OCI-LY7 (cell line): ENCODE data around the gene SPECC1. TPM values are rescaled to one million over a fixed set of nuclear protein-coding genes. Genes with fewer than 3 reads are reported as not detected.

ENCODE experiments used
- BruUV-seq: library from RNA; stranded (reverse); fragments of 400-500 nt; replicated peaks from 2 replicates; lab custom pipeline; 2021; lab: Mats Ljungman, UMichigan
- CTCF ChIA-PET: fragments of 300-600 bp; sonication (Branson Sonifier 250); formaldehyde crosslinking; loops from one replicate; lab custom pipeline; 2022; ENCODE audit warnings: antibody characterized with exemption; ENCODE audit not compliant: unreplicated experiment; lab: Charles Lee
- POLR2A ChIA-PET: fragments of 300-600 bp; sonication (Branson Sonifier 250); formaldehyde crosslinking; loops from one replicate; lab custom pipeline; 2022; ENCODE audit warnings: antibody characterized with exemption; lab: Charles Lee
- DNase-seq: peaks from one replicate; pipeline ENCODE4 v3.0.0-alpha.2; 2015; ENCODE audit warnings: low spot score
- H2AFZ ChIP-seq: fragments of 200-600 bp; sonication (generic), shearing (Covaris generic); 2 replicates; pipeline ENCODE4 v1.6.1; 2014; ENCODE audit warnings: mild to moderate bottlenecking, antibody characterized with exemption, low read length, moderate library complexity
- H3K27ac ChIP-seq: fragments of 200-600 bp; sonication (generic); 2 replicates; pipeline ENCODE4 v1.5.1; 2014; ENCODE audit warnings: mixed run types, low read depth, mild to moderate bottlenecking, moderate library complexity, low read length, inconsistent platforms; ENCODE audit not compliant: poor library complexity, severe bottlenecking
- H3K36me3 ChIP-seq: fragments of 200-600 bp; sonication (generic); 2 replicates; pipeline ENCODE4 v1.6.1; 2014; ENCODE audit warnings: mild to moderate bottlenecking, antibody characterized with exemption, low read length, moderate library complexity, mixed read lengths; ENCODE audit not compliant: insufficient read depth
- H3K4me1 ChIP-seq: fragments of 200-600 bp; sonication (generic); 2 replicates; pipeline ENCODE4 v1.5.1; 2014; ENCODE audit warnings: mild to moderate bottlenecking, low read length; ENCODE audit not compliant: insufficient read depth, poor library complexity, severe bottlenecking
- H3K4me2 ChIP-seq: fragments of 200-600 bp; sonication (generic); 2 replicates; pipeline ENCODE4 v1.6.1; 2014; ENCODE audit warnings: mild to moderate bottlenecking, low read length
- H3K4me3 ChIP-seq: fragments of 200-600 bp; sonication (generic); 2 replicates; pipeline ENCODE4 v1.5.1; 2014; ENCODE audit warnings: mild to moderate bottlenecking, low read depth, low read length; ENCODE audit not compliant: poor library complexity, severe bottlenecking
- H3K79me2 ChIP-seq: fragments of 200-600 bp; sonication (generic); 2 replicates; pipeline ENCODE4 v1.6.1; 2016; ENCODE audit warnings: low read depth, mild to moderate bottlenecking, low read length, moderate library complexity, mixed read lengths; ENCODE audit not compliant: insufficient read depth
- H3K9me2 ChIP-seq: fragments of 200-600 bp; sonication (generic); 2 replicates; pipeline ENCODE4 v1.6.1; 2016; ENCODE audit warnings: mild to moderate bottlenecking, low read length, mixed read lengths; ENCODE audit not compliant: insufficient read depth
- H3K9me3 ChIP-seq: fragments of 200-600 bp; sonication (generic); 2 replicates; pipeline ENCODE4 v1.6.1; 2014; ENCODE audit warnings: mild to moderate bottlenecking, mixed run types, low read length, mixed read lengths
- H4K20me1 ChIP-seq: fragments of 200-600 bp; sonication (generic); 2 replicates; pipeline ENCODE4 v1.6.1; 2014; ENCODE audit warnings: mild to moderate bottlenecking, antibody characterized with exemption, low read length, moderate library complexity, mixed read lengths; ENCODE audit not compliant: insufficient read depth
- CTCF ChIP-seq: fragments of 200-600 bp; sonication (generic); conservative IDR thresholded peaks from 2 replicates; pipeline ENCODE4 v1.5.1; 2014; ENCODE audit warnings: mild to moderate bottlenecking, antibody characterized with exemption, low read length, moderate library complexity, mixed read lengths
- EZH2phosphoT487 ChIP-seq: fragments of 200-600 bp; sonication (generic); IDR thresholded peaks from 2 replicates; pipeline ENCODE4 v1.6.1; 2018; ENCODE audit warnings: low read depth, borderline replicate concordance, mild to moderate bottlenecking, mixed run types, antibody characterized with exemption, low read length, moderate library complexity, mixed read lengths
- intact Hi-C: fragments of 100-400 bp; cut with micrococcal nuclease; formaldehyde crosslinking; loops from one replicate; pipeline ENCODE4 v1.10.0; 2022; ENCODE audit not compliant: unreplicated experiment
- total RNA-seq, 2 experiments: library from RNA; depleted of rRNA in 1 of 2; stranded (reverse); fragments of >200 nt in 1 of 2; shearing (Covaris generic) in 1 of 2; gene quantifications; 2 replicates each; pipeline ENCODE4 v1.2.3, GENCODE V29; 2014 to 2022

Gene SPECC1
- total RNA-seq, 2 experiments from 2014 or later: 0.47 to 2.8 TPM

DNA sequence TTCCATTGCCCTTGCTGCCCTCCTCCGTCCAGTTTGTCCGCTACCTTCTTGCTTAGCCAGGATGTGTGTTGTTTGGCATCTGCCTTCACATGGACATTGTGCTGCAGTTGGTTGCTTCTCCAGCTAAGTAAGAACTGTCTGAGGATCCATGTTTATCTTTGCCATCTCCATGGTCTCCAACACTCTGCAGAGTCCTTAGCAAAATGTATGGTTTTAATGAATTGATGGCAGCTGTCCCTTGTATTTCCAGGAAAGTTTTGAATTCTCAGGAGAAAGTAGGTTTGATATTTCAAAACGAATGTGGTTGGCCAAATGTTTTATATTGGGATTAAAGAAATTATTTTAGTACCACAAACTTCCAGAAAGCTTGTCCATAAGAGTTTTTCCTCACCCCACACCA is 160.9 kb downstream of the SPECC1 start:
- DNase-seq: no peak
- no peak overlapping the region for H2AFZ ChIP-seq
- no peak overlapping the region for H3K27ac ChIP-seq
- H3K36me3 ChIP-seq: no peaks in the 10 kb centered on the region
- no peaks in the 10 kb centered on the region for H4K20me1 ChIP-seq
- CTCF ChIA-PET: no interaction called here
- no peak overlapping the region for H3K4me2 ChIP-seq
- no peak overlapping the region for H3K4me3 ChIP-seq
- no peaks in the 10 kb centered on the region for H3K79me2 ChIP-seq
- H3K4me1 ChIP-seq: no peaks in the 10 kb centered on the region
- intact Hi-C loops: no loop called here
- H3K9me3 ChIP-seq: no peaks in the 10 kb centered on the region
- H3K9me2 ChIP-seq: no peaks in the 10 kb centered on the region
- BruUV-seq: no TSS peak
- POLR2A ChIA-PET: no interaction called here
- TF ChIP-seq EZH2phosphoT487 (no peak), CTCF (no peak)

GRCh38 chr17:20171741-20172365 is 162.7 kb downstream of the SPECC1 start:
- no TSS peak for BruUV-seq
- Histone ChIP-seq H3K36me3 (no peaks in the 10 kb centered on the region), H4K20me1 (no peaks in the 10 kb centered on the region), H3K27ac (no peak overlapping the region), H3K4me3 (no peak overlapping the region), H3K9me2 (no peaks in the 10 kb centered on the region), H3K79me2 (no peaks in the 10 kb centered on the region), H3K9me3 (no peaks in the 10 kb centered on the region), H3K4me1 (no peaks in the 10 kb centered on the region), H2AFZ (no peak overlapping the region), H3K4me2 (no peak overlapping the region)
- no peak for DNase-seq
- ChIA-PET POLR2A (no interaction called here), CTCF (no interaction called here)
- TF ChIP-seq EZH2phosphoT487: no peak
- intact Hi-C loops: no loop called here

GRCh38 chr17:20172376-20172775 is 163.2 kb downstream of the SPECC1 start:
- DNase-seq: no peak
- no peaks in the 10 kb centered on the region for H3K9me2 ChIP-seq
- no peak overlapping the region for H2AFZ ChIP-seq
- no peak overlapping the region for H3K27ac ChIP-seq
- H3K79me2 ChIP-seq: no peaks in the 10 kb centered on the region
- no TSS peak for BruUV-seq
- no peak for TF ChIP-seq EZH2phosphoT487
- TF ChIP-seq CTCF: no peak
- no peaks in the 10 kb centered on the region for H3K4me1 ChIP-seq
- H4K20me1 ChIP-seq: no peaks in the 10 kb centered on the region
- CTCF ChIA-PET: no interaction called here
- no peaks in the 10 kb centered on the region for H3K9me3 ChIP-seq
- H3K36me3 ChIP-seq: no peaks in the 10 kb centered on the region
- intact Hi-C loops: no loop called here
- POLR2A ChIA-PET: no interaction called here
- H3K4me3 ChIP-seq: no peak overlapping the region
- no peak overlapping the region for H3K4me2 ChIP-seq
